Measurements from ENCODE around the gene SPATA20.

The SPATA20 gene

DNA sequence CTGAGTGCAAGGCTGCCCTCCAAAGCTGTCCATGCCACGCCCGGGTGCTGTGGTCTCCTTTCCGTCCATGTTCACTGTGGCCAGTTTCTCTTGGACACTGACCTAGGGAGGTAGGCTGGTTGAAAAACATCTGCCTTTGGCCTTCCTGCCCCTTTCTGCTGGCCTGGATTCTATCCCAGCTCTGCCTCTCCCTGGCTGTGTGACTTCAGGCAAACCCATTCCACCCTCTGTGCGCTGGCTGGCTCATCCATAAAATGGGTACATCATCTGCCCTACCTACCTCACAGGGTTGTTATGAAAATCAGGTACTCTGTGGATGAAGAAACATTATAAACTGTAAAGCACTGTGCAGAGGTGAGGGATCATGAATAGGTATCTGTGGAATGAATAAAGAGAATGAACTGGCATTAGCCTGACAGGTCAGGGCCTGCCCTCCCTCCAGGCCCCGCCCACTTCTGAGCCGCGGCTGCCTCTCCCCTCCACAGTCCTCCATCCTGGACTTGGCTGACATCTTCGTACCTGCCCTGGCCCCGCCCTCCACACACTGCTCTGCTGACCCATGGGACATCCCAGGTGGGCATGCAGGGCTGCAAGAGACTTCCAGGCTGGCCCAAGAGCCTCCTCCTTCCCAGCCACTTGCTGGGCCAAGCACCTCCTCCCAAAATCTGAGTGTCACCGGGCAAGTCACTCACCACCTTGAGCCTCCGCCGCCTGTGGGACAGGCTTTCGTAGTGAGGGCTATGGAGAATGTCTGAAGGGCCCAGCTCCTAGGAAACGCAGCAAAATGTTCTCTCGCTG is 7.0 kb upstream of the SPATA20 start:
- in situ Hi-C loops (cut with HindIII; ENCODE audit: low pct_ligation_motif_present, low sequenced_read_pairs) = no loop called here
- TF ChIP-seq CTCF (IDR thresholded peaks at IDR 0.05; ENCODE audit: low read depth, low read length, missing control alignments) = no peak
- Histone ChIP-seq H3K4me3 (ENCODE audit: low read depth, low read length) (no peak overlapping the region), H3K27ac (no peak overlapping the region), H3K36me3 (replicated peaks) (no peaks in the 10 kb centered on the region), H3K27me3 (replicated peaks) (no peaks in the 10 kb centered on the region)
- DNase-seq = no peak

GRCh38 chr17:50540560-50541401 is 6.2 kb upstream of the SPATA20 start:
- in situ Hi-C loops (cut with HindIII; ENCODE audit: low pct_ligation_motif_present, low sequenced_read_pairs) = no loop called here
- TF ChIP-seq CTCF (IDR thresholded peaks at IDR 0.05; ENCODE audit: low read depth, low read length, missing control alignments) = no peak
- DNase-seq = no peak
- Histone ChIP-seq H3K36me3 (replicated peaks) (no peaks in the 10 kb centered on the region), H3K27me3 (replicated peaks) (no peaks in the 10 kb centered on the region), H3K27ac (no peak overlapping the region), H3K4me3 (ENCODE audit: low read depth, low read length) (no peak overlapping the region)

DNA sequence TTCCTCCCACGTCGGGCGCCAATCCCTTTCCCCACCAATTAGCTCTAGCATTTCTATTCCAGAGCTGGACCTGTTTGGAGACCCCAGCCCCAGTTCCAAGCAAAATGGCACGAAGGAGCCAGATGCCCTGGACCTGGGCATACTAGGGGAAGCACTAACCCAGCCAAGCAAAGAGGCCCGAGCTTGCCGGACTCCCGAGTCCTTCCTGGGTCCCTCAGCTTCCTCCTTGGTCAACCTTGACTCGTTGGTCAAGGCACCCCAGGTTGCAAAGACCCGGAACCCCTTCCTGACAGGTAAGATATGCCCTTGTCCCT is 5.6 kb upstream of the SPATA20 start:
- in situ Hi-C loops (cut with HindIII; ENCODE audit: low pct_ligation_motif_present, low sequenced_read_pairs) = no loop called here
- Histone ChIP-seq H3K27ac (no peak overlapping the region), H3K27me3 (replicated peaks) (no peaks in the 10 kb centered on the region), H3K36me3 (replicated peaks) (no peaks in the 10 kb centered on the region), H3K4me3 (ENCODE audit: low read depth, low read length) (peak overlapping the region; percentile 54)
- no peak for TF ChIP-seq CTCF (IDR thresholded peaks at IDR 0.05; ENCODE audit: low read depth, low read length, missing control alignments)
- no peak for DNase-seq

GRCh38 chr17:50541716-50542688 is 5.0 kb upstream of the SPATA20 start:
- H3K36me3 ChIP-seq (replicated peaks) = no peaks in the 10 kb centered on the region
- H3K27ac ChIP-seq = no peak overlapping the region
- peak; percentile 19 for TF ChIP-seq CTCF (IDR thresholded peaks at IDR 0.05; ENCODE audit: low read depth, low read length, missing control alignments)
- DNase-seq = peak; percentile 60
- no peaks in the 10 kb centered on the region for H3K27me3 ChIP-seq (replicated peaks)
- in situ Hi-C loops (cut with HindIII; ENCODE audit: low pct_ligation_motif_present, low sequenced_read_pairs) = no loop called here
- peak overlapping the region; percentile 66 for H3K4me3 ChIP-seq (ENCODE audit: low read depth, low read length)

DNA sequence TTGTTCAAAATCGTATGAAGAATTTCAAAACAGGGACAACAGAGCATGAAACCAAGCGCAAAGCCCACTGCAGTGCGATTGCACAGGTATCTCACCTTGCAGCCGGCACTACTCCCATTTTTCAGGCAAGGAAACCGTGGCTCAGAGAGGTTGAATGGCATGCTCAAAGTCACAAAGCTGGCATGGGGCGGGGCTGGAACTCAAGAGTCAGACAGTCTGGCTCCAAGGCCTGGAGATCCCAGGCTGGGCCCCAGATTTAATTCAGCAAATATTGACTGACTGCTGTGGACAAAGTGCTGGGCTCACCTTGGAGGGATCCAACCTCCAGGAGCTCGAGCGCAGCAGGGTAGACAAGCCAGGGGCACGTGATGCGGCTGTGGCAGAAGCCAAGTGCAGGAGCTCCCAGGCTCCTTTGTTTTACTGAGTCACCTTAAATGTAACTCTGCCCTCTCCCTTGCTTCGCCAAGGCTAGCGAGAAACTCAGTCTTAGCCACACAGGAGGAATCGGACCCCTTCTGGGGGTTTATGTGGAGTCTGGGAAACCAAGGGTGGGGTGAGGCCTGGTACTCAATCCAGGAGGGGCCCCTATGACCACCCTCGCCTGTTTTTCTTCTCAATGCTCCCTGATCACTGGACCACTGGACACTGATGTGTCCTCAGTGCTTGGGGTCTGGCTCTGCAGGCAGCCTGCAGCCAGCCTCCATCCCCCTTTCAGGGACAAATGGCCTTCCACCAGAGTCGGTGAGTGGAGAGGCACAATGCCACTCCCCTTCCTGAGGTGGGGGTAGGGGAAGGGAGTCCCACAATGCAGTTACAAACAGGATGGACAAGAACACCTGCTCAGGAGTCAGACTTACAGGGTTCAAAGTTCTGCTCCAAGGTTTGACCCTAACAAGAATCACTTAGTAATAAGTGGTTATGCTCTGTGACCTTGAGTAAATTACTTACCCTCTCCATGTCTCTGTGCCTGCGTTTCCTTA is 3.9 kb upstream of the SPATA20 start:
- no peak for TF ChIP-seq CTCF (IDR thresholded peaks at IDR 0.05; ENCODE audit: low read depth, low read length, missing control alignments)
- no peaks in the 10 kb centered on the region for H3K36me3 ChIP-seq (replicated peaks)
- no peak for DNase-seq
- no peak overlapping the region for H3K4me3 ChIP-seq (ENCODE audit: low read depth, low read length)
- in situ Hi-C loops (cut with HindIII; ENCODE audit: low pct_ligation_motif_present, low sequenced_read_pairs) = no loop called here
- H3K27me3 ChIP-seq (replicated peaks) = no peaks in the 10 kb centered on the region
- H3K27ac ChIP-seq = no peak overlapping the region

Data from brain microvascular endothelial cell (primary cell).